Endometrial microvascular endothelial cells (primary cell): ENCODE data around the gene PARD3B. TPM values are rescaled to one million over a fixed set of nuclear protein-coding genes. Genes with fewer than 3 reads are reported as not detected.

ENCODE experiments used
- in situ Hi-C: cut with HindIII; loops from 2 replicates; pipeline ENCODE4 v1.10.0; 2017; ENCODE audit warnings: low sequenced_read_pairs, low pct_unique_long_range_greater_than_20kb; ENCODE audit errors: inconsistent ontology term
- total RNA-seq: library from RNA; depleted of rRNA; stranded (reverse); fragments of >200 nt; gene quantifications from one replicate; pipeline ENCODE4 v1.2.3, GENCODE V29; 2015; ENCODE audit errors: inconsistent ontology term

Gene PARD3B, protein sequence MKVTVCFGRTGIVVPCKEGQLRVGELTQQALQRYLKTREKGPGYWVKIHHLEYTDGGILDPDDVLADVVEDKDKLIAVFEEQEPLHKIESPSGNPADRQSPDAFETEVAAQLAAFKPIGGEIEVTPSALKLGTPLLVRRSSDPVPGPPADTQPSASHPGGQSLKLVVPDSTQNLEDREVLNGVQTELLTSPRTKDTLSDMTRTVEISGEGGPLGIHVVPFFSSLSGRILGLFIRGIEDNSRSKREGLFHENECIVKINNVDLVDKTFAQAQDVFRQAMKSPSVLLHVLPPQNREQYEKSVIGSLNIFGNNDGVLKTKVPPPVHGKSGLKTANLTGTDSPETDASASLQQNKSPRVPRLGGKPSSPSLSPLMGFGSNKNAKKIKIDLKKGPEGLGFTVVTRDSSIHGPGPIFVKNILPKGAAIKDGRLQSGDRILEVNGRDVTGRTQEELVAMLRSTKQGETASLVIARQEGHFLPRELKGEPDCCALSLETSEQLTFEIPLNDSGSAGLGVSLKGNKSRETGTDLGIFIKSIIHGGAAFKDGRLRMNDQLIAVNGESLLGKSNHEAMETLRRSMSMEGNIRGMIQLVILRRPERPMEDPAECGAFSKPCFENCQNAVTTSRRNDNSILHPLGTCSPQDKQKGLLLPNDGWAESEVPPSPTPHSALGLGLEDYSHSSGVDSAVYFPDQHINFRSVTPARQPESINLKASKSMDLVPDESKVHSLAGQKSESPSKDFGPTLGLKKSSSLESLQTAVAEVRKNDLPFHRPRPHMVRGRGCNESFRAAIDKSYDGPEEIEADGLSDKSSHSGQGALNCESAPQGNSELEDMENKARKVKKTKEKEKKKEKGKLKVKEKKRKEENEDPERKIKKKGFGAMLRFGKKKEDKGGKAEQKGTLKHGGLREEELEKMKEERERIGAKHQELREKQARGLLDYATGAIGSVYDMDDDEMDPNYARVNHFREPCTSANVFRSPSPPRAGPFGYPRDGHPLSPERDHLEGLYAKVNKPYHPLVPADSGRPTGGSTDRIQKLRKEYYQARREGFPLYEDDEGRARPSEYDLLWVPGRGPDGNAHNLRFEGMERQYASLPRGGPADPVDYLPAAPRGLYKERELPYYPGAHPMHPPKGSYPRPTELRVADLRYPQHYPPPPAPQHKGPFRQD (N-terminal part only)
- total RNA-seq = 3.3 TPM

DNA sequence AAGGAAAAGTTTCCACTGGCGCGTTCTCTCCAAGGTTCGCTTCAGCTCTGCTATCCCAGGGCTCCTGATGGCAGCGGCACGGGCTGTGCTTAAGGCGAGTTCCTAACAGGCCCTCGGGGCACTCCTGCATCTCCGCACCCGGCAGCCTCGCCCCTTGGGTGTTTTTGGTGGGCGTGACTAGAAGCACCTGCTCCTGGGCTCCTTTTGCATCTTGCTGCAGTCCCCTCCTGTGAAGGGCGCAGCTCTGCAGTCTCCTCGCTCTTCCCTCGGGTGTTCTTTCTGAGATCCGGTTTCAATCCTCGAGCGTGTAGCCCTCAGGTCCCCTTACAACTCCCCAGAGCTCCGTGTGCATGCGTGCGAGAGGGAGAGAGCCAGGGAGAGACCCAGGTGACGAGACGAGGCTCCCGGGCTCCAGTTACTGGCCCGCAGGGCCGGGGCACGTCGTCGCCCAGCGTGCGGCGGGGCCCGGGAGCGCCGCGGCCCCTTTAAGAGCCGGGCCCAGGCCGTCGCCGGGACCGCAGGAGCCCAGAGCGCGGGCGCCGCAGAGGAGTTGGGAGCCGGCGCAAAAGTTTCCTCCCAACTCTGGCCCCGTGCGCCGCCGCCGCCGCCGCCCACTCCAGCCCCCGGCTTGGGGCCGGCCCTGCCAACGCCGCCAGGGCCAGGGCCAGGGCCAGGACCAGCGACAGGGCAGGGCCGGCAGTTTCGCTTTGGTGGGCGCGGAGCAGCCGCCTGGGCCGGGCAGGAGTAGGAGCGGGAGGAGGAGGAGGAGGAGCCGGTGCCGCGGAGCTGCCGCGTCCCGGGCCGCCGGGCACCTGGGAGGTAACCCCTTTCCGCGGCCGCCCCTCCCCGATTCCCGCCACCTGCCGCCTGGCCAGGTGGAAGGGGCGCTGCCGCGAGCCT, at the start of gene PARD3B:
TSS of gene PARD3B (plus strand) at position 515 of the 900 bp plus-strand sequence. CDS start 525 bp downstream, outside the sequence.
- in situ Hi-C loops = no loop called here

DNA sequence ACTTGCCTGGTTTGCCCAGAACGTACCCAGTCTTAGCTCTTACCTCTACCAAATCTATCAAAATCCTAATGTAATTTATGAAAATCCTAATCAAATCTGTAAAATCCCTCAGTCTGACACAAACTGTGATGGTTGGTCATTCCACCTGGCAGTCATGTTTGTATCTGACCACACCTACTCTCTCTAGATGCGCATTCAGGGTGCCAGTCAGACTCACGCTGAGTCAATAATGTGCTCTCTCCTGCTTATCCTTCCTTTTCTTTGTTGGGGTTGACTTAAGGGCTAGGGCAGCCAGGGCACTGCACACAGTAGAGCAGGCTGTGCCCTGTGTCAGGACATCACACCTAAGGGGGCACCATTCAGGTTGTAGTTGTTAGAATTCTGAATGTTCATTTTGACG, 48.5 kb upstream of the PARD3B start:
- in situ Hi-C loops = no loop called here

DNA sequence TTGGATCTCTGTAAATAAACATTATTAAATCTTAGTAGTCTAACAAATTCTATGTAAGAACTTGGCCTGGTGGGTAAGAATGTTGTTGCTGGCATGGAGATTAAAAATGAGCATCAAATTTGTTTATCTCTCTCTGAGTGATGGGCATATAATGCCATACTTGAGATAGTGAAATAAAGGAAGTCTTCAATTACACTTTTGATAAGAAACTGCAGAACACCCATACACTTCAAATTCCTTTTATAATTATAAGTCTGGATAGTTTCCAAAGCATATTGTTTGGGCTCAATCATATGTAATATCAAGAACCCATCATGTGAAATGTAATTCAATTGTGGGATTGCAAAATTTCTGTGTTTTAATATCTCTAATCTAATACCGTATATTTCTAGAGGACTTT, 47.4 kb upstream of the PARD3B start:
- in situ Hi-C loops = no loop called here

DNA sequence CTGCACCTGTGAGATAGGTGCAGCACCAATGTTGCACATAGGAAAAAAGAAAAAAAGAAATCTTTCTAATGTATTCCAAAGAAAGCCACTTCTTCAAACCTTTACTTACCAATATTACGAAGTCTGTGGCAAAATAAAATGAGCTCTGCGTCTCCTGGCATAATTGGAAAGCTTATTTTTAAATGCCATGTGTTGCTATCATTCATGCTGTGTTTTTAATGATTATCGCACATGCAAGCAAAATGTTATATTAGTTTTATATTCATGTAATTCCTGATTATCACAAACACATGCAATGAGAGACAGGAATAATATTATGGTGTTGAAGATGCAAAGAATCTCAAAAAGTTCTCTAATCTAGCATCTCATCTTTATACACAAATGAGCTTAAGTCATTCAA, 47.0 kb upstream of the PARD3B start:
- in situ Hi-C loops = no loop called here

DNA sequence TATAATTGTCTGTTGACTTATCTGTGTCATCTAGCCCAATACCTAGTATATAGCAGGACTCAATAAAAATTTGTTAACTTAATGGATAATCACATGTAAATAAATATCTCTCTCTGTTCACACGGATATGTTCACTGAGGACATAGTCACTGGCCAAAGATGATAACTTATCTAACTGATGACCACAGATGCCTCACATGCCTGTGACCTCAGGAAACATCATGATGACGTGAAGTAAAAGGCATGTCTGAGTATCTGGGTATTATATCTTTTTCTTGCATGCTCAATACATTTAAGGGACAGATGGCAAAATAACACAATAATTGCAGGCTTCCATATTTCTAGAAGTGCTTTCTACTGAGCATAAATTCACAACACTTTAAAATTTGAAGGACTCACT, 41.4 kb upstream of the PARD3B start:
- in situ Hi-C loops = no loop called here

DNA sequence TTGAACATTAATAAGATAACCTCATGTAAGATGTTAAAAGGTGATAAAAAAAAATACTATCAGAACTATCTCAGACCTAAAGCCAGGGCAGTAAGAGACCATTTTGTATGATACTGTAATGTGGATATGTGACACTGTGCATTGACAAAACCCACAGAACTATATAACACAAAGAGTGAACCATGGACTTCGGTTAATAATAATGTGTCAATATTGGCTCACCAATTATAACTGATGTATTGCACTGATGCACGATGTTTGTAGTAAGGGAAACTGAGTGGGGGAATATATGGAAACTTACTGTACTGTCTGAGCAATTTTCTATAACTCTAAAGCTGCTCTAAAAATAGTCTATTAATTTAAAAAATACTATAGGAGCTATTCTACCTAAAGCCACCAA, 40.7 kb upstream of the PARD3B start:
- in situ Hi-C loops = no loop called here

DNA sequence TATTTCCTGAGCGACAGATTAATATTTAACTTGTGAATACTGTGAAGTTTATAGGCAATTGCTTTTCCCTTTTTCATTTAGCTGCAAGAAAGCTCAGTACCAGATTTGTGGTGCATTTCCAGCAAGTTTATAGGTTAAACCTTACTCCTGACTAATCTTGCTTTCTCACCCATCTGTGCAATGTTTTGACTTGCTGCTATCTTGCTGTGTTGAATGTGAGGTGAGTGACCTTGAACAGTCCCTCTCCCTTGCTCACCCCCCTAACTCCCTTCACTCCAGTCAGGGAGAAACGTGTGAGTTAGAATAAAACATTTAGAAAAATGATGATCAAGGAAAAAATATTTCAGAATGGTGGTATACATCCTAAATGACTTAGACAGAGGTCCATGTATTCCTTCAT, 39.8 kb upstream of the PARD3B start:
- in situ Hi-C loops = no loop called here

DNA sequence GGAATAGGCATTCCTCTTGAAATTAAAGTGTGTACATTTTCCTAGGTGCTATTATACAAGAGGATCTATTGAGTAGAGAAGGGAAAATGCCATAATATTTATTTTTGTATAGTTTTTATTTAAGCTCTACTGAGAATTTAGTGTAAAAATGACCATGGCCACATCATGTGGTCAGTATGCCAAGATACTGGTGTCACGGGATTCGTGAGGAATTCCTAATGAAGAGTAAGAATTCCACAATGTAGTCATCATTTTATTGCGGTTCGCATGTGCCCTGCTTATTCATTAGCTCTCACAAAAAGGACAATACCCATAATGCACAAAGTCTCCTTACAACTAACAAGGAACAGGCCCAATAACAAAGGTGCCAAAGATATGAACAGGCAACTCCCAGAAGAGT, 39.3 kb upstream of the PARD3B start:
- in situ Hi-C loops = no loop called here

DNA sequence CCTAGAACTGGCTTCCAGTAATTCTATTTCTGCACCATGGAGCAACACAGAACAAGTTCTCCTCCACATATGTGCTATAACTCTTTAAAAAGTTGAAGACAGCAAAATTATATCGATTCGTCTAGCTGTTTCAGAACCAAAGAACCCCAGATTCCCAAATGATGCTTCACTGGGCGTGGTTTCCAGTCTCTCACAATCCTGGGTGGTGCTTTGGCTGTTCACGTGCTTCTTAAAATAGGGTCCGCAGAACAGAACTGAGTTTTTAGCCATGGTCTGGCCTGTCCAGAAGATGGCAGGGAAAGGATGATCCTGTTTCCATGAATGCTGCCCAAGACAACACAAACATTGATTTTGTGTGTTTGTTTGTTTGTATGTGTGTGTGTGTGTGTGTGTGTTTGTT, 37.6 kb upstream of the PARD3B start:
- in situ Hi-C loops = no loop called here

DNA sequence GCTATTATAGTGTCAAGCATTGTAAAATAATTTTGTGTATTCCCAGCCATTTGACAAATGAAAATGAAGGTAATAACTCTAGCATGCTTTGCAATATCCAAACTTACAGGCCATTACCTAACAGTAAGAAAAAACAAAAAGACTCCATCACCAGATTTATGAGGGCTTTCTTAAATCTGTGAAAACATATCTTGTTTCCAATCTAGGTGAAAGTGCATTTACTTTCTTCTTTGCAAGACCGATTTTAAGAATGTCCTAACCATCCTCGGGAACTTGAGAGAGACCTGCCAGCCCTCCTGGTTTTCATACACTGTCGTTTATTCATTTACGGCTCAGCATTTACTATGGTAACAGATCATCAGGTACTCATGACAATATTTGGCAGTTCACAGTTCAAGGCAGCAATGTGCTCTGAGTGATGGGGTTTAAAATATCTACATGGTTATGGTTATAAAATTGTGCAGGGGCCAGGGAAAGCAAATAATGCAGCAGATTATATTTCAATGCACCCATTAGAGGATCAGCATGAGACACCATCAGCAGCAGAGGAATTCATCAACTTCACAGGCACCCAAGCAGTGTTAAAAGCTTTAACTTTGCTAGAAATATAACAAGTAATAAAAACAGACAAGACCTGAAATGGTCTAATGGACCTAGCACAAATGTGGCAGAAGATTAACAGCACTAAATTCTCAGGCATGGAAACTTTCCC, 34.4 kb upstream of the PARD3B start:
- in situ Hi-C loops = no loop called here

DNA sequence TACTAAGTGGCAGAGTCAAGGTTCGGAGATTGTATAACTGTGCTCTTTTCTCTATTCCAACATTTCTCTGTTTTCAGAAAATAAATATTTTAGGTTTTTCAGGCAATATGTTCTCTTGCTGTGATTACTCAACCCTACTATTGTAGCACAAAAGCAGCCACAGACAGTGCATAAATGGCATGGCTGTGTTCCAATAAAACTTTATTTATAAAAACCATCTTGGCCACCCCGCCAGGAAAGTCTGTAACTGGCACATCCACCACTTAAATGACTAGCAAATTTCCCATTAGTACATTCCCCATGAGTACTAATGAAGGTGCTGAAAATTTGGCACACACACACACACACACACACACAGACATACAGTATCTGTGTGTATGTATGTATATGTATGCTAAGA, 30.8 kb upstream of the PARD3B start:
- in situ Hi-C loops = no loop called here

DNA sequence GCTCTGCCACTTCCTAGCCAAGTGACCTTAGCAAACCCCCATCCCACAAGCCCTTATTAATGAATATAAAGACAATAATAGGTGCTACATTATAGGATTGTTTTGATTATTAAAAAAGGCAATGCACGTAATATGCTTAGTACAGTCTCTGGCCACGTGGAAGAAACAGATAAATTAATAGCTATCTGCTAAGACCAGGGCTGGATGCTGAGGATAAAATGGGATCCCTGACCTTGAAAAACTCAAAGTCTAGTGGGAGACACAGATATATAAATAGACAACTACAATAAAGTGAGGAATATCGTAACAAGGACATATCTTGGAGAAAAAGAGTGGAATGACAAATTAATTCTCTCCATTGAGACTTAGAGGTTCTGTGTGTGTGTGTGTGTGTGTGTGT, 29.9 kb upstream of the PARD3B start:
- in situ Hi-C loops = no loop called here

DNA sequence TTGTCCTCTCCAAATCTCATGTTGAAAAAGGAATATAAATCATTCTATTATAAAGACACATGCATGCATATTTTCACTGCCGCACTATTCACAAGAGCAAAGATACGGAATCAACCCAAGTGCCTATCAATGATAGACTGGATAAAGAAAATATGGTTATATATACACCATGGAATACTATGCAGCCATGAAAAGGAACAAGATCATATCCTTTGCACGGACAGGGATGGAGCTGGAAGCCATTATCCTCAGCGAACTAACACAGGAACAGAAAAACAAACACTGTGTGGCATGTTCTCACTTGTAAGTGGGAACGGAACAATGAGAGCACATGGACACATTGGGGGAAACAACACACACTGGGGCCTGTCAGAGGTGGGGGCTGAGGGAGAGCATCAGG, 28.1 kb upstream of the PARD3B start:
- in situ Hi-C loops = no loop called here

DNA sequence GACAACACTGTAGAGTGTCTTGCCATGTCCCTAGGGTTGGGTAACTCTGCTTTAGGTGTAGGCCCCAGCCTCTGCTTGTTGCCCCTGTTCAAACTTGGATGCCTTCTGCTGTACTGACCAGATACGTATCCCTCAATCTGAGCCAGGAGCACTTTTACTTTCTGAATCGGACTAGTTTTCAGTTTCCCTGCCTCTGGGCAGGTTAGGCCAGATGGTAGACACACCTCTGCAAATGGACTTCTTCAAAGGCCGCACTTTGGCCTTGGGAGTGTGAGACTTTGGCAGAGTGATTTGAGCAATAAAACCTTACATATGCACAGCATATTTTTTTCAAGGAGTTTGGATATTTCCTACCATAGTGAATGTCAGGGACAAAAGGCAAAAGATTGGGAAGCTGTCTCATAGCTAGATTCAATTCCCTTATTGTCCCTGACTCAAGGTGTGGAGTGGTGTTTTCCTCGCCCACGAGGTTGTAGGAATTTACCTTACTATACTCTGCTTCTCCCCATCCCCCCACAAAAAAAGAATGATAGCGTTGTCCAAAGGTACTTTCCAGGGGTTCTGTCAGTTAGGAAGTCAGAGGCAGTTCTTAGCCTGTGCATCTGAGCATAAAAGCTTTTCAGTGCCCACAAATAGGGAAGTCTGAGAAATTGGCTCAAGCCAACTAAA, 15.3 kb upstream of the PARD3B start:
- in situ Hi-C loops = no loop called here

DNA sequence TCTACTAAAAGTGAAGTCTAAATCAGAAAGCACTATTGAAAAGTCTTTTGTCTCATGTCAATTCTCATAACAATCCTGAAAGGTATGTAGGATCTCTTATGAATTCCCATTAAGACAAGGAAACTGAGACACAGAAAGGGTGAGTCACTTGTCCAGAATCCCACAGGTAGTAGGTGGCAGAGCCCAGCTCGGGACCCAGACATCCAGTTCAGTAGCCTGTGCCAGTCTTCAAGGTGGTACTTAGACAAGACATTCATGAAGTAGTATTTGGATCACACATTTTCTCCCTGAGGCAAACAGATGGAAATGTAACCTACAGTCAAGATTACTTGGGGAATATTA, 14.8 kb upstream of the PARD3B start:
- in situ Hi-C loops = no loop called here

DNA sequence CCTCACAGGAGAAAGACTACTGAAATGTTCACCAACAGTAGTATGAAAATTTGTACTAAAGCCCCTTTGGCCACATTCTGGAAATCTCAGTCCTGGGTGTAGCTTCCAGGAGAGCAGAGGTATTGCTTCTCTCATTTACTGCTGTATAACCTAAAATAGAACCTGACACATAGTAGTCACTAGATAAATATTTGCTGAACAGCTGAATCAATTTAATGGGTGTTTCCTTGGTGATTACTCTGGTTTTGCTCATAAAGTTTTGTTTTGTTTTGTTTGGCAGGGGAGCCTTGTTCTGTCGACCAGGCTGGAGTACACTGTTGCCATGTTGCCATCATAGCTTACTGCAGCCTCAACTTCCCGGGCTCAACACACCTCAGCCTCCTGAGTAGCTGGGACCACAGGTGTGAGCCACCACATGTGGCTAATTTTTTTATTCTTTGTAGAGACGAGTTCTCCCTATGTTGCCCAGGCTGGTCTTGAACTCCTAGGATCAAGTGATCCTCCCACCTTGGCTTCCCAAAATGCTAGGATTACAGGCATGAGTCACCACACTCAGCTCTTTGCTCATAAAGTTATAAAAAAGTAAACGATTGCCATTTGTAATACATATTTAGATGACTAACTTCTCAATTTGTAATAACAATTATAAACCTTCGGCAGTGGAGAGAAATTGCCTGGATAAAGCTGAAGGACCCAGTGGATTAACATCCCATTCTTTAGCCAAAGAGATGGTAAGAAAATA, 11.5 kb upstream of the PARD3B start:
- in situ Hi-C loops = no loop called here

DNA sequence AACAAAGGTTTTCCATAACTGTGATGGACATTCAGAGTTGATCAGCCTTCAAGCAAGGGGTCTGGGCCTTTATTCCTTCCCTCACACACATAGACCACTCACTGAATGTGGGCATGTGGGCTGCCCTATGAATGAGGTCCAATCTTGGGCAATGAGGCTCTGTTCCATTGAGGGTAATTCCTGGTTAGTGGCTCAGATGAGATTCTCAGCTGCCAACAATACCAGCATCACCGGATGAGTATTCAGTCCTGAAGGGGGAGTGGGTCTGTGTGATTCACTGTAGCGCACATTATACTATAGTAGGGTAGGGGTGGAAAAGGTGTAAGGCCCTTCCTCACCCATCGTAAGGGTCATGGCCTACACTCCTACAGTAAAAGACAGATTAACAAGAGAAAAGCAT, 9.9 kb upstream of the PARD3B start:
- in situ Hi-C loops = no loop called here
